Measurements from ENCODE around the gene PDHB.

Gene PDHB

DNA sequence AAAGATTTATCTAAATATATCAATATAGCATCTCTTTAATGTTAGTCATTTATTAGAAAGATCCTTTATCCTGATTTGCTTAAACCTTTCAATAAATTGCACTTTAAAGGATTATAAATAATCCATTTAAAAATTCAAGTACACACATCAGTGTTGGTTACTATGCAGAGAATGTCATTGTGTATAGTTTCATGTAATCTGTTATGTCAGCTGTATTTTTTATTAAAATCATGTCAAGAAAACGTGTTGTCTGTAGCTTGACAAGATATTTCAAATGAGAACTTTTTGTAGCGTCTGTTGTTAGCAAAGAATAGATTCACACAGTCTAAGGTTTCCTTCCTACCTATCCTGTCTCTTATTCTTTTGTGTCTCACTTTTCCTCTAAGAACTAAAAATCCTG lies 7.8 kb downstream of the PDHB start:
- H3F3A ChIP-seq (ENCODE audit: insufficient read depth, low read length): no peaks in the 10 kb centered on the region

DNA sequence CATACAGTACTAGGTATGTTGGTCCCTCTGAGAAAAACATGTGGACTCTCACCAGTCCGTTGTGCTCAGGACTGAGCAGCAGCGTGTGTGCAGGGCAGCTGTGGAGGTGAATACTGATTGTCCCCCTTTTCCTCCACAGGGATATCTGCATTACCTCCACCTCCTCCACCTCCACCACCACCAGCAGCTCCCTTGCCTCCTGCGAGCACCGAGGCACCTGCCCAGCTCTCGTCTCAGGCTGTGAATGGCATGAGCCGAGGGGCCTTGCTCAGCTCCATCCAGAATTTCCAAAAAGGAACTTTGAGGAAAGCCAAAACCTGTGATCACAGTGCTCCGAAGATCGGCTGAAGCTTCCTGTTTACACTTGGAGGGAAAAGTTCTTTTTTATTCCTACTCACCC lies 9.0 kb downstream of the PDHB start:
- H4K20me1 ChIP-seq (ENCODE audit: insufficient read depth, low read length): no peaks in the 10 kb centered on the region

More for the DNA sequence above, 7.8 kb downstream of the PDHB start:
- Histone ChIP-seq H3K4me2 (ENCODE audit: low read depth, low read length) (no peak overlapping the region), H3K9me2 (replicated peaks; ENCODE audit: insufficient read depth, low read length) (no peaks in the 10 kb centered on the region), H3K9me3 (replicated peaks; ENCODE audit: insufficient read depth, low read length) (no peaks in the 10 kb centered on the region), H3K9ac (ENCODE audit: low read length) (no peak overlapping the region), H3K79me2 (ENCODE audit: low read length) (no peaks in the 10 kb centered on the region), H3K36me3 (replicated peaks; ENCODE audit: insufficient read depth, low read length) (peaks cover 4% of the 10 kb centered on the region; the same call in 1 of the 2 replicates), H3K4me3 (ENCODE audit: low read length) (no peak overlapping the region), H3K27me3 (replicated peaks; ENCODE audit: insufficient read depth, low read length) (no peaks in the 10 kb centered on the region), H3K27ac (ENCODE audit: low read length) (no peak overlapping the region), H2AFZ (ENCODE audit: low read length) (no peak overlapping the region), H4K20me1 (ENCODE audit: insufficient read depth, low read length) (no peaks in the 10 kb centered on the region), H3K4me1 (ENCODE audit: low read length) (no peaks in the 10 kb centered on the region)
- no peak for DNase-seq
- no peak for TF ChIP-seq EZH2 (optimal IDR thresholded peaks at IDR 0.05; ENCODE audit: low read depth, low read length)
- TF ChIP-seq EZH2phosphoT487 (IDR thresholded peaks at IDR 0.05; ENCODE audit: low read length): no peak

DNA sequence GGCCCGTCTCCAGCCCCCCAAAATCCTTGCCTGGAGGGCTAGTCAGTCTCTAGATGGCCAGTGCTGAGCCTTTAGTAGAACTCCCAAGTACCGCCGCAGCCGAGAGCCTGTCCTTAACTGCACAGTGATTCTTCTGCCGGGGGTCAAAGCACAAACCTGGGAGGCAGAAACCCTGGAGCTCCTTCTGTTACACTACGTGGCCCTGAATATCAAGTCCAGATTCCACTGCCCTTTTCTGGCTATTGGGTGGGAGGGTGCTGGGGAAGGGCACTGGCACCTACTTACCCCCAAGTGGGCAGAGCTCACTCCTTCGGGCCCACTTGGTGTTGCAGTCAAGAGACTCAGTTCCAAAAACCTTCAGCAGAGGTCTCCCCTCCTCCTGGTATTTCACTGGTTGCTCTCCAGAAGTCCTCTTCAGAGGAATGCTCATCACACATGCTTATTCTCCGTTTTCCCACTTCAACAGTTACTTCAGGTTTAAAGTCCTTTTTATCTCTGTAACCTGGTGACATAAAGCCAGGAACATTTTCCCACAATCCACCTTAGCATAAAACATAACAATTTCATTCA lies 10.8 kb downstream of the PDHB start:
- DNase-seq: no peak
- H3K9ac ChIP-seq (ENCODE audit: low read length): no peak overlapping the region
- H3K79me2 ChIP-seq (ENCODE audit: low read length): no peaks in the 10 kb centered on the region
- H3K4me1 ChIP-seq (ENCODE audit: low read length): no peaks in the 10 kb centered on the region
- H3K4me3 ChIP-seq (ENCODE audit: low read length): no peak overlapping the region
- H3K9me2 ChIP-seq (replicated peaks; ENCODE audit: insufficient read depth, low read length): no peaks in the 10 kb centered on the region
- no peak overlapping the region for H3K27ac ChIP-seq (ENCODE audit: low read length)
- H3K4me2 ChIP-seq (ENCODE audit: low read depth, low read length): no peak overlapping the region
- H3K27me3 ChIP-seq (replicated peaks; ENCODE audit: insufficient read depth, low read length): no peaks in the 10 kb centered on the region
- no peaks in the 10 kb centered on the region for H3F3A ChIP-seq (ENCODE audit: insufficient read depth, low read length)
- TF ChIP-seq EZH2phosphoT487 (IDR thresholded peaks at IDR 0.05; ENCODE audit: low read length) (no peak), EZH2 (optimal IDR thresholded peaks at IDR 0.05; ENCODE audit: low read depth, low read length) (no peak)
- TF ChIP-seq, protein P1, sequence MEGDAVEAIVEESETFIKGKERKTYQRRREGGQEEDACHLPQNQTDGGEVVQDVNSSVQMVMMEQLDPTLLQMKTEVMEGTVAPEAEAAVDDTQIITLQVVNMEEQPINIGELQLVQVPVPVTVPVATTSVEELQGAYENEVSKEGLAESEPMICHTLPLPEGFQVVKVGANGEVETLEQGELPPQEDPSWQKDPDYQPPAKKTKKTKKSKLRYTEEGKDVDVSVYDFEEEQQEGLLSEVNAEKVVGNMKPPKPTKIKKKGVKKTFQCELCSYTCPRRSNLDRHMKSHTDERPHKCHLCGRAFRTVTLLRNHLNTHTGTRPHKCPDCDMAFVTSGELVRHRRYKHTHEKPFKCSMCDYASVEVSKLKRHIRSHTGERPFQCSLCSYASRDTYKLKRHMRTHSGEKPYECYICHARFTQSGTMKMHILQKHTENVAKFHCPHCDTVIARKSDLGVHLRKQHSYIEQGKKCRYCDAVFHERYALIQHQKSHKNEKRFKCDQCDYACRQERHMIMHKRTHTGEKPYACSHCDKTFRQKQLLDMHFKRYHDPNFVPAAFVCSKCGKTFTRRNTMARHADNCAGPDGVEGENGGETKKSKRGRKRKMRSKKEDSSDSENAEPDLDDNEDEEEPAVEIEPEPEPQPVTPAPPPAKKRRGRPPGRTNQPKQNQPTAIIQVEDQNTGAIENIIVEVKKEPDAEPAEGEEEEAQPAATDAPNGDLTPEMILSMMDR (IDR thresholded peaks at IDR 0.05; ENCODE audit: low read length): no peak
- no peak overlapping the region for H2AFZ ChIP-seq (ENCODE audit: low read length)
- H3K36me3 ChIP-seq (replicated peaks; ENCODE audit: insufficient read depth, low read length): no peaks in the 10 kb centered on the region; the same call in 1 of the 2 replicates
- no peaks in the 10 kb centered on the region for H3K9me3 ChIP-seq (replicated peaks; ENCODE audit: insufficient read depth, low read length)
- no peaks in the 10 kb centered on the region for H4K20me1 ChIP-seq (ENCODE audit: insufficient read depth, low read length)

More for the DNA sequence above, 9.0 kb downstream of the PDHB start:
- H3K79me2 ChIP-seq (ENCODE audit: low read length): no peaks in the 10 kb centered on the region
- H3K36me3 ChIP-seq (replicated peaks; ENCODE audit: insufficient read depth, low read length): no peaks in the 10 kb centered on the region; the same call in 1 of the 2 replicates
- no peak overlapping the region for H3K27ac ChIP-seq (ENCODE audit: low read length)
- H3K9me3 ChIP-seq (replicated peaks; ENCODE audit: insufficient read depth, low read length): no peaks in the 10 kb centered on the region
- no peak overlapping the region for H3K9ac ChIP-seq (ENCODE audit: low read length)
- no peak for DNase-seq
- H3K9me2 ChIP-seq (replicated peaks; ENCODE audit: insufficient read depth, low read length): no peaks in the 10 kb centered on the region
- H3K4me2 ChIP-seq (ENCODE audit: low read depth, low read length): no peak overlapping the region
- TF ChIP-seq, protein P1 (IDR thresholded peaks at IDR 0.05; ENCODE audit: low read length): no peak
- no peak for TF ChIP-seq EZH2phosphoT487 (IDR thresholded peaks at IDR 0.05; ENCODE audit: low read length)
- no peak for TF ChIP-seq EZH2 (optimal IDR thresholded peaks at IDR 0.05; ENCODE audit: low read depth, low read length)
- no peaks in the 10 kb centered on the region for H3F3A ChIP-seq (ENCODE audit: insufficient read depth, low read length)
- no peak overlapping the region for H3K4me3 ChIP-seq (ENCODE audit: low read length)
- no peaks in the 10 kb centered on the region for H3K27me3 ChIP-seq (replicated peaks; ENCODE audit: insufficient read depth, low read length)
- H2AFZ ChIP-seq (ENCODE audit: low read length): no peak overlapping the region
- no peaks in the 10 kb centered on the region for H3K4me1 ChIP-seq (ENCODE audit: low read length)

DNA sequence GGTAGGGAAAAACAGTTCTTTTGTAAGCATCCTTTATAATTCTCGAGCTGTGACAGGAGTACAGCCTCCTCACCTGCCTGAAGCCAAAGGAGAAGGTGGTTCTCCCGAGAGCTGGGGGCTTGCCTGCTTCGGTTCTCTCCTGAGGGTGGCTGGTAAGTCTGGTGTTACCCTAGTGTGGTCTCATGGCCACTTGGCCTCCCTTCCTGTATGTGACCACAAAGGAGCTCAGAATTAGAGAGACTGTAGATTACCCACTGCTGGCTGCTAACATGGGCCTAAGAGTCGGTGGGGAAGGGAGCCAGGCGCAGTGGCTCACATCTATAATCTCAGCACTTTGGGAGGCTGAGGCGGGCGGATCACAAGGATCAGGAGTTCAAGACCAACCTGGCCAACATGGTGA lies 12.6 kb downstream of the PDHB start:
- H3K9me3 ChIP-seq (replicated peaks; ENCODE audit: insufficient read depth, low read length): no peaks in the 10 kb centered on the region
- no peak overlapping the region for H3K4me2 ChIP-seq (ENCODE audit: low read depth, low read length)
- no peaks in the 10 kb centered on the region for H3K27me3 ChIP-seq (replicated peaks; ENCODE audit: insufficient read depth, low read length)
- no peak for DNase-seq
- H3K9me2 ChIP-seq (replicated peaks; ENCODE audit: insufficient read depth, low read length): no peaks in the 10 kb centered on the region
- H3K36me3 ChIP-seq (replicated peaks; ENCODE audit: insufficient read depth, low read length): no peaks in the 10 kb centered on the region
- H3K4me3 ChIP-seq (ENCODE audit: low read length): no peak overlapping the region
- TF ChIP-seq EZH2 (optimal IDR thresholded peaks at IDR 0.05; ENCODE audit: low read depth, low read length): no peak
- TF ChIP-seq, protein P1 (IDR thresholded peaks at IDR 0.05; ENCODE audit: low read length): no peak
- TF ChIP-seq EZH2phosphoT487 (IDR thresholded peaks at IDR 0.05; ENCODE audit: low read length): no peak
- no peaks in the 10 kb centered on the region for H3K4me1 ChIP-seq (ENCODE audit: low read length)
- no peaks in the 10 kb centered on the region for H3K79me2 ChIP-seq (ENCODE audit: low read length)
- no peak overlapping the region for H3K9ac ChIP-seq (ENCODE audit: low read length)
- H3F3A ChIP-seq (ENCODE audit: insufficient read depth, low read length): no peaks in the 10 kb centered on the region
- no peaks in the 10 kb centered on the region for H4K20me1 ChIP-seq (ENCODE audit: insufficient read depth, low read length)
- H2AFZ ChIP-seq (ENCODE audit: low read length): no peak overlapping the region
- H3K27ac ChIP-seq (ENCODE audit: low read length): no peak overlapping the region
